H9 (cell line): Measurements from ENCODE around the gene RPLP1. TPM values are rescaled to one million over a fixed set of nuclear protein-coding genes. Genes with fewer than 3 reads are reported as not detected.
A peak's percentile ranks its signal among the peaks of the same experiment; 100 is the strongest.

Experiments used
- DNase-seq: peaks from one replicate; pipeline ENCODE4 v3.0.0-alpha.2; 2017
- H2AFZ ChIP-seq: one replicate; pipeline ENCODE4 v1.6.1; 2013; ENCODE audit warnings: mild to moderate bottlenecking, low read length, control low read depth, moderate library complexity
- H2AK5ac ChIP-seq: 2 replicates; pipeline ENCODE4 v1.6.1; 2013; ENCODE audit warnings: low read length, control low read depth, mixed read lengths; ENCODE audit not compliant: insufficient read length
- H2BK120ac ChIP-seq: one replicate; pipeline ENCODE4 v1.6.1; 2013; ENCODE audit warnings: low read depth, mild to moderate bottlenecking, low read length, control low read depth, inconsistent platforms; ENCODE audit not compliant: poor library complexity, severe bottlenecking
- H2BK12ac ChIP-seq: 2 replicates; pipeline ENCODE4 v1.6.1; 2013; ENCODE audit warnings: low read length, control low read depth, mixed read lengths, low read depth; ENCODE audit not compliant: insufficient read length
- H2BK15ac ChIP-seq: 2 replicates; pipeline ENCODE4 v1.6.1; 2013; ENCODE audit warnings: low read depth, low read length, control low read depth
- H2BK20ac ChIP-seq: one replicate; pipeline ENCODE4 v1.6.1; 2013; ENCODE audit warnings: low read depth, mild to moderate bottlenecking, low read length, control low read depth, inconsistent platforms; ENCODE audit not compliant: poor library complexity, severe bottlenecking
- H2BK5ac ChIP-seq: 2 replicates; pipeline ENCODE4 v1.6.1; 2013; ENCODE audit warnings: low read length, control low read depth, mixed read lengths; ENCODE audit not compliant: insufficient read length
- H3K14ac ChIP-seq: 2 replicates; pipeline ENCODE4 v1.6.1; 2013; ENCODE audit warnings: low read length, control low read depth; ENCODE audit not compliant: insufficient read depth
- H3K18ac ChIP-seq: 2 replicates; pipeline ENCODE4 v1.6.1; 2013; ENCODE audit warnings: low read depth, mild to moderate bottlenecking, mixed read lengths, low read length, control low read depth; ENCODE audit not compliant: insufficient read length
- H3K23ac ChIP-seq: 2 replicates; pipeline ENCODE4 v1.6.1; 2013; ENCODE audit warnings: low read length, control low read depth, mixed read lengths, low read depth; ENCODE audit not compliant: insufficient read length
- H3K23me2 ChIP-seq: 2 replicates; pipeline ENCODE4 v1.6.1; 2013; ENCODE audit warnings: low read depth, mild to moderate bottlenecking, mixed read lengths, low read length, control low read depth; ENCODE audit not compliant: insufficient read length, poor library complexity, severe bottlenecking
- H3K27ac ChIP-seq: 2 replicates; pipeline ENCODE4 v1.5.1; 2013; ENCODE audit warnings: low read length, control low read depth, mixed read lengths, low read depth; ENCODE audit not compliant: insufficient read length
- H3K27me3 ChIP-seq: 2 replicates; pipeline ENCODE4 v1.6.1; 2013; ENCODE audit warnings: low read length, control low read depth, inconsistent platforms; ENCODE audit not compliant: insufficient read depth
- H3K4ac ChIP-seq: 2 replicates; pipeline ENCODE4 v1.6.1; 2013; ENCODE audit warnings: low read depth, mild to moderate bottlenecking, control low read depth, inconsistent platforms, low read length, moderate library complexity
- H3K4me1 ChIP-seq: 2 replicates; pipeline ENCODE4 v1.6.1; 2013; ENCODE audit warnings: low read length, control low read depth, inconsistent platforms; ENCODE audit not compliant: insufficient read depth
- H3K4me2 ChIP-seq: 2 replicates; pipeline ENCODE4 v1.6.1; 2013; ENCODE audit warnings: low read length, control low read depth, mixed read lengths; ENCODE audit not compliant: insufficient read length, insufficient read depth
- H3K56ac ChIP-seq: 2 replicates; pipeline ENCODE4 v1.6.1; 2013; ENCODE audit warnings: low read depth, mild to moderate bottlenecking, mixed read lengths, low read length, control low read depth; ENCODE audit not compliant: insufficient read length
- H3K79me1 ChIP-seq: 2 replicates; pipeline ENCODE4 v1.6.1; 2013; ENCODE audit warnings: low read depth, mild to moderate bottlenecking, moderate library complexity, low read length, control low read depth, inconsistent platforms; ENCODE audit not compliant: insufficient read depth, poor library complexity, severe bottlenecking
- H3K79me2 ChIP-seq: 2 replicates; pipeline ENCODE4 v1.6.1; 2013; ENCODE audit warnings: low read length, control low read depth, inconsistent platforms; ENCODE audit not compliant: insufficient read depth
- H3K9ac ChIP-seq: 2 replicates; pipeline ENCODE4 v1.6.1; 2013; ENCODE audit warnings: low read length, control low read depth, mixed read lengths; ENCODE audit not compliant: insufficient read length; ENCODE audit errors: extremely low read depth
- H3K9me3 ChIP-seq: one replicate; pipeline ENCODE4 v1.6.1; 2013; ENCODE audit warnings: low read depth, low read length, inconsistent platforms; ENCODE audit not compliant: control insufficient read depth
- H3T11ph ChIP-seq: one replicate; pipeline ENCODE4 v1.6.1; 2013; ENCODE audit warnings: mild to moderate bottlenecking, low read length, control low read depth, inconsistent platforms
- H4K20me1 ChIP-seq: one replicate; pipeline ENCODE4 v1.6.1; 2013; ENCODE audit not compliant: control insufficient read depth, insufficient read length, insufficient read depth
- H4K5ac ChIP-seq: 2 replicates; pipeline ENCODE4 v1.6.1; 2013; ENCODE audit warnings: low read depth, mild to moderate bottlenecking, mixed read lengths, low read length, control low read depth; ENCODE audit not compliant: insufficient read length
- H4K8ac ChIP-seq: replicated peaks from 2 replicates; pipeline ENCODE4 v1.6.1; 2013; ENCODE audit warnings: low read length, control low read depth, mixed read lengths, low read depth; ENCODE audit not compliant: insufficient read length
- H4K91ac ChIP-seq: 2 replicates; pipeline ENCODE4 v1.6.1; 2013; ENCODE audit warnings: low read depth, mild to moderate bottlenecking, moderate library complexity, mixed read lengths, low read length, control low read depth; ENCODE audit not compliant: insufficient read length
- H3K27ac Mint-ChIP-seq, 3 experiments: 2 replicates in 2 of 3; 3 replicates in 1 of 3; pipeline ENCODE4 v1.8.0; 2020 to 2021; ENCODE audit warnings: mixed read lengths in 3 of 3, mild to moderate bottlenecking in 1 of 3, moderate library complexity in 1 of 3
- H3K27me3 Mint-ChIP-seq: 2 replicates; pipeline ENCODE4 v1.8.0; 2021; ENCODE audit warnings: low read depth, mild to moderate bottlenecking, moderate library complexity, mixed read lengths
- H3K36me3 Mint-ChIP-seq, 3 experiments: 2 replicates in 2 of 3; 3 replicates in 1 of 3; pipeline ENCODE4 v1.8.0; 2020 to 2021; ENCODE audit warnings: low read depth in 3 of 3, mixed read lengths in 3 of 3; ENCODE audit not compliant: insufficient read depth in 1 of 3
- H3K4me1 Mint-ChIP-seq, 2 experiments: 2 replicates each; pipeline ENCODE4 v1.8.0; 2020; ENCODE audit warnings: mixed read lengths in 2 of 2
- H3K4me3 Mint-ChIP-seq, 2 experiments: 2 replicates in 1 of 2; 3 replicates in 1 of 2; pipeline ENCODE4 v1.8.0; 2020 to 2021; ENCODE audit warnings: mild to moderate bottlenecking in 2 of 2, mixed read lengths in 2 of 2, moderate library complexity in 1 of 2
- H3K9me3 Mint-ChIP-seq, 2 experiments: 2 replicates in 1 of 2; 3 replicates in 1 of 2; pipeline ENCODE4 v1.8.0; 2020; ENCODE audit warnings: mild to moderate bottlenecking in 2 of 2, mixed read lengths in 2 of 2, moderate library complexity in 1 of 2
- CTCF ChIP-seq: fragments of 200-600 bp; sonication (generic); conservative IDR thresholded peaks from 3 replicates; pipeline ENCODE4 v1.8.0; 2021; ENCODE audit warnings: antibody characterized with exemption, mild to moderate bottlenecking
- WGBS: extraction: QIAGEN DNeasy Blood & Tissue Kit; methylation state at CpG from one replicate; pipeline ENCODE4 v1.1.7; 2013; ENCODE audit warnings: missing lambda C conversion rate, low lambda C conversion rate, mixed read lengths; ENCODE audit not compliant: insufficient read length; ENCODE audit errors: extremely low coverage; 5-methylcytosine and 5-hydroxymethylcytosine counted together
- total RNA-seq: library from RNA; stranded (reverse); gene quantifications from 2 replicates; pipeline ENCODE4 v1.2.1, GENCODE V29; 2021

RPLP1 gene
- total RNA-seq, 1 experiment from 2014 or later, result 1,715 TPM

DNA sequence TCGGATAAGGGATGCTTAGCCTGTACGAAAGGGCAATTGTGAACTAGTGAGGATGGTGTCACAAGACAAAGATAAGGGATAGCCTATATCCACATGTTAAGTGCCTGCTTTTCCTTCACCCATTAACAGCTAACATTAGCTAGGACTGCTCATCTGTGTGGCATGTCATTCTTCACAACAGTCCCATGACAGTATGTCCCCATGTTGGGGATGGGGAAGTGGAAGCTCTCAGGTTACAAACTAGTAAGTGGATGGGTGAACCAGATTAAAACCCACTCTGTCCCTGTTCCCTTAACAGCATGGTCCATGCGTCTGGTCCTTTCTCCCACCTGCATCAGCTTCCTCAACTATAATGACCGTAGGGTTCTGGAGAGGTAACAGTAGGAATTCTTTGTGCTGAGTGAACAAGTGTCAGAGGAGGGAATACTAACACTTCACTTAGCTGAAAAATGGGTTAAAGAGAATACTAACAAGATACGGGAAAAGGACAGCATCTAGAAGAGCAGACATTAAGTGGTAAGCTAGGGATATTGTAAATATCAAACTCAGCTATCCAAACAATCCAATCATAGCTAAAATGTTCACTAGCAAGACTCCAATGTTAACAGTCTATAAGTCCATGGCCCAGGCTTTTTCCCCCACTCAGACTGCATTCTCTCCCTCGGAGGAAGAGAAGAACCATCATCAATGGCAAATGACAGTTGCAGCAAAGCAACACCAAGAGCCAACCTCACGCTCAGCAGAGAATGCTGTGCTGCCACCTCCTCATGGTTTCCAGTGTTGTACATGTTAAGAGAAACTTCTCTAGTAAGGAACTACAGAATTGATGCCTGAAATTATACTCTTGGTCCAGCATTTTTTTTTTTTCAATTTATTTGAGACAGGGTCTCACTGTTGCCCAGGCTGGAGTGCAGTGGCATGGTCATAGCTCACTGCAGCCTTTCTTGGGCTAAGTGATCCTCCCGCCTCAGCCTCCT lies 5.0 kb downstream of the RPLP1 start:
- Histone ChIP-seq H3K23ac (no peak overlapping the region), H2BK20ac (no peak overlapping the region), H2BK15ac (no peak overlapping the region), H3K9ac (no peak overlapping the region), H2BK12ac (no peak overlapping the region), H4K5ac (no peak overlapping the region), H3K18ac (no peak overlapping the region), H3K79me1 (peaks cover 7% of the 10 kb centered on the region), H4K8ac (no peak overlapping the region), H3K4me1 (no peaks in the 10 kb centered on the region), H4K20me1 (no peaks in the 10 kb centered on the region), H2AK5ac (no peak overlapping the region), H3T11ph (no peak overlapping the region), H2BK120ac (no peak overlapping the region), H3K4me2 (no peak overlapping the region), H4K91ac (no peak overlapping the region), H3K14ac (no peak overlapping the region), H3K23me2 (peaks cover 7% of the 10 kb centered on the region), H3K79me2 (peaks cover 21% of the 10 kb centered on the region), H3K27ac (no peak overlapping the region), H3K27me3 (no peaks in the 10 kb centered on the region), H2AFZ (no peak overlapping the region), H3K4ac (no peak overlapping the region), H2BK5ac (no peak overlapping the region), H3K9me3 (no peaks in the 10 kb centered on the region), H3K56ac (no peak overlapping the region)
- no peak for TF ChIP-seq CTCF
- DNase-seq, result no peak
- Mint-ChIP-seq H3K9me3 (no peaks in the 10 kb centered on the region; a peak in 2 of 5 replicates), H3K36me3 (peaks cover 37 to 57% (median 38%) of the 10 kb centered on the region in 3 experiments), H3K27ac (peak overlapping the region in 1 of 3 experiments; percentile 84; a peak in 2 of 7 replicates), H3K27me3 (no peaks in the 10 kb centered on the region; the same call in 1 of the 2 replicates), H3K4me1 (peaks cover 17 to 29% of the 10 kb centered on the region in 2 experiments), H3K4me3 (no peak overlapping the region)
- WGBS, result no CpG with 5 or more reads among the region's 8 CpGs
